ENCODE results near the gene DENND2C.

DNA sequence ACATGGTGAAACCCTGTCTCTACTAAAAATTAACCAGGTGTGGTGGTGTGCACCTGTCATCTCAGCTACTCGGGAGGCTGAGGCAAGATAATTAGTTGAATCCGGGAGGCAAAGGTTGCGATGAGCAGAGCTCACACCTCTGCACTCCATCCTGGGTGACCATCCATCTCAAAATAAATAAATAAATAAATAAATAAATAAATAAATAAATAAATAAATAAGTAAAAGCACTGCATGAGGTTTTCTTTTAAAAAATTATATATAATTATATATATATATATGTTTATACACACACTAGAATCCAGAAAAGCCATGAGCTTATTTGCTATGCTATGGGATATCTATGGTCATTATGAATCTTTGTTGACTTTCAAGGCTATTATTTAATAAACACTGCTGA lies 23.1 kb upstream of the DENND2C start:
- TF ChIP-seq GATA1 (IDR thresholded peaks at IDR 0.05; ENCODE audit: low read depth, low read length) (no peak), POLR2A (IDR thresholded peaks at IDR 0.05; ENCODE audit: low read length) (no peak)

Data from erythroblast (primary cell).